Measurements from ENCODE around the gene PTPRD.

PTPRD gene

GRCh38 chr9:9124616-9125015 is 1488.2 kb downstream of the PTPRD start:
- Histone ChIP-seq H3K36me3 (ENCODE audit: control insufficient read depth in 2 of 2, insufficient read depth in 1 of 2, low read length in 2 of 2) (no peaks in the 10 kb centered on the region), H3K9me3 (ENCODE audit: control insufficient read depth, insufficient read depth, low read depth, low read length) (no peaks in the 10 kb centered on the region), H3K4me1 (ENCODE audit: control insufficient read depth, insufficient read depth, low read length) (no peaks in the 10 kb centered on the region), H3K27ac (ENCODE audit: extremely low read depth, low read depth, low read length) (no peak overlapping the region), H3K4me3 (ENCODE audit: low read depth, low read length) (no peak overlapping the region)
- POLR2A ChIA-PET, result no interaction called here
- TF ChIP-seq SP2 (tag by site-specific recombination; IDR thresholded peaks at IDR 0.05), result no peak
- TF ChIP-seq ZBTB44 (tag by site-specific recombination; IDR thresholded peaks at IDR 0.05), result no peak
- CTCF ChIA-PET, result no interaction called here

- POLR2A ChIA-PET, result no interaction called here
- CTCF ChIA-PET, result no interaction called here
- H3K4me3 ChIP-seq (ENCODE audit: low read depth, low read length), result no peak overlapping the region
- H3K4me1 ChIP-seq (ENCODE audit: control insufficient read depth, insufficient read depth, low read length), result no peaks in the 10 kb centered on the region
- no peak for TF ChIP-seq BCL11B (tag by site-specific recombination; IDR thresholded peaks at IDR 0.05; ENCODE audit: low read depth)
- H3K9me3 ChIP-seq (ENCODE audit: control insufficient read depth, insufficient read depth, low read depth, low read length), result no peaks in the 10 kb centered on the region
- H3K27ac ChIP-seq (ENCODE audit: extremely low read depth, low read depth, low read length), result no peak overlapping the region
- no peaks in the 10 kb centered on the region for H3K36me3 ChIP-seq (ENCODE audit: control insufficient read depth in 2 of 2, insufficient read depth in 1 of 2, low read length in 2 of 2)
Observed at GRCh38 chr9:9122230-9122875, 1490.4 kb downstream of the PTPRD start.

GRCh38 chr9:9117866-9118265 is 1494.9 kb downstream of the PTPRD start:
- Histone ChIP-seq H3K36me3 (ENCODE audit: control insufficient read depth in 2 of 2, insufficient read depth in 1 of 2, low read length in 2 of 2) (no peaks in the 10 kb centered on the region), H3K9me3 (ENCODE audit: control insufficient read depth, insufficient read depth, low read depth, low read length) (no peaks in the 10 kb centered on the region), H3K4me3 (ENCODE audit: low read depth, low read length) (no peak overlapping the region), H3K27ac (ENCODE audit: extremely low read depth, low read depth, low read length) (no peak overlapping the region), H3K4me1 (ENCODE audit: control insufficient read depth, insufficient read depth, low read length) (no peaks in the 10 kb centered on the region)
- TF ChIP-seq ZNF10 (tag by site-specific recombination; IDR thresholded peaks at IDR 0.05) (no peak), EGR2 (tag by site-specific recombination; IDR thresholded peaks at IDR 0.05; ENCODE audit: low read depth) (no peak), ZNF341 (tag by site-specific recombination; IDR thresholded peaks at IDR 0.05; ENCODE audit: low read depth) (no peak), ZNF610 (tag by site-specific recombination; IDR thresholded peaks at IDR 0.05; ENCODE audit: borderline replicate concordance) (no peak), GLI2 (tag by site-specific recombination; IDR thresholded peaks at IDR 0.05; ENCODE audit: borderline replicate concordance, low read depth) (no peak), IKZF3 (tag by site-specific recombination; IDR thresholded peaks at IDR 0.05) (no peak)
- ChIA-PET CTCF (interaction anchor here (0.8 kb wide), 1 partner anchor 945 kb away, joined by 3 read pairs; no protein-coding TSS in a partner anchor), POLR2A (no interaction called here)

GRCh38 chr9:9112001-9112720 is 1500.6 kb downstream of the PTPRD start:
- TF ChIP-seq ZIC2 (tag by site-specific recombination; IDR thresholded peaks at IDR 0.05), result no peak
- POLR2A ChIA-PET, result no interaction called here
- CTCF ChIA-PET, result no interaction called here

GRCh38 chr9:9108641-9109040 is 1504.2 kb downstream of the PTPRD start:
- Histone ChIP-seq H3K4me3 (ENCODE audit: low read depth, low read length) (no peak overlapping the region), H3K36me3 (ENCODE audit: control insufficient read depth in 2 of 2, insufficient read depth in 1 of 2, low read length in 2 of 2) (no peaks in the 10 kb centered on the region), H3K9me3 (ENCODE audit: control insufficient read depth, insufficient read depth, low read depth, low read length) (no peaks in the 10 kb centered on the region), H3K4me1 (ENCODE audit: control insufficient read depth, insufficient read depth, low read length) (no peaks in the 10 kb centered on the region), H3K27ac (ENCODE audit: extremely low read depth, low read depth, low read length) (no peak overlapping the region)
- TF ChIP-seq ZNF561 (tag by site-specific recombination; IDR thresholded peaks at IDR 0.05; ENCODE audit: borderline replicate concordance) (no peak), AEBP2 (tag by site-specific recombination; IDR thresholded peaks at IDR 0.05; ENCODE audit: borderline replicate concordance) (no peak), ZNF513 (tag by site-specific recombination; IDR thresholded peaks at IDR 0.05) (no peak), REPIN1 (tag by site-specific recombination; IDR thresholded peaks at IDR 0.05; ENCODE audit: low read depth) (no peak), ZNF169 (tag by site-specific recombination; IDR thresholded peaks at IDR 0.05) (no peak)
- CTCF ChIA-PET, result no interaction called here
- POLR2A ChIA-PET, result no interaction called here

More at GRCh38 chr9:9112001-9112720, 1500.6 kb downstream of the PTPRD start:
- no peaks in the 10 kb centered on the region for H3K9me3 ChIP-seq (ENCODE audit: control insufficient read depth, insufficient read depth, low read depth, low read length)
- H3K36me3 ChIP-seq (ENCODE audit: control insufficient read depth in 2 of 2, insufficient read depth in 1 of 2, low read length in 2 of 2), result no peaks in the 10 kb centered on the region
- H3K4me3 ChIP-seq (ENCODE audit: low read depth, low read length), result no peak overlapping the region
- no peak overlapping the region for H3K27ac ChIP-seq (ENCODE audit: extremely low read depth, low read depth, low read length)
- no peaks in the 10 kb centered on the region for H3K4me1 ChIP-seq (ENCODE audit: control insufficient read depth, insufficient read depth, low read length)
